ENCODE data around the gene ANO1.

Gene ANO1

DNA sequence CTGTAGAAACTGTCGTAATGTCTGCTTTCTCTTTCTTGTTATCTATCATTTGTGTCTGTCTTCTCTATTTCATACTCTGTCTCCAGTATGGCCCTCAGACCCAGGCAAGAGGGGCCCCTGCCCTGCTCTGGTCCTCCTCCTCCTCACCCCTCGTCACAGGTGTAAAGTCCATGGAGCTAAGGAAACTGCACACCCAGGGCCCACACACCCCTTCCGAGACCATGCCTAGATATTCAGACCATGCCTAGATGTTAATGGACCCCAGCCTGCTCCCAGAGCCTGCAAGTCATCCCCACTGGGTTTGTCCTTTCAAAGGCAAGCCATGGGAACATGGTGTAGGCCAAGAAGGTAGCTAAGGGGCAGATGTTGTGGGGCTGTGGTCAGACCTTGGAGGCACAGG, 24.1 kb upstream of the ANO1 start:
- DNase-seq (ENCODE audit: low read depth), result no peak

DNA sequence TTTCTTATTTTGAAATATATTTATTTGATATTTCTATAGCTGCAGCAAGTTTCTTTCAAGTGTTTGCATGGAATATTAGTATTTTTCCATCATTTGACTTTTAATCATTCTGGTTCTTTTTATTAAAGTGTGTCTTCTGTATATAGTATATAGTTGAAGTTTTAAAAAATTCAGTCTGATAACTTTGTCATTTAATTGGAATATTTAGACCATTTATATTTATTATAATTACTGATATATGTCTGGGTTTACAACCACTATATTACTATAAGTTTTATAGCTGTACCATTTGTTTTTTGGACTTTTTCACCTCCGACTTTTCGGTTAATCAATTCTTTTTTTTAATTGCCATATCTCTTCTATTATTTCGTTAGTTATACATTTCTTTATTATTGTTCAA, 22.7 kb upstream of the ANO1 start:
- no peak for DNase-seq (ENCODE audit: low read depth)

DNA sequence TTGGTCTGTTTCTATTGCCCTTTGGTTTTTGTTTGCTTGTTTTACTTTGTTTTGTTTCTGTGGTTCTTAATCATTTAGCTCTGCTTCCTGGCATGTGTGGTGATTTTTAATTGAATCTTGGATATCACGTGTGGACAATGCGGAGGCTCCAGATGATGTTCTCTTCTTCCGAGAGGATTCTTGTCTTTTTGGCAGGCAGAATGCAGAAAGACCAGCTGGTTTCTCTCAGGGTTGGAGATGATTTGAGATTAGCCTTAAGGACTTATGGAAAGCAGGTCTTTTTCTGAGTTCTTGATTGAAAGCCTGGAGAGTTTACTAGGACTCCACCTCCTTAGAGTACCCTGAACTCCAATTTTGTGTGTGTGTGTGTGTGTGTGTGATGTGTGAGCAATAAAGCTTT, 21.0 kb upstream of the ANO1 start:
- no peak for DNase-seq (ENCODE audit: low read depth)

DNA sequence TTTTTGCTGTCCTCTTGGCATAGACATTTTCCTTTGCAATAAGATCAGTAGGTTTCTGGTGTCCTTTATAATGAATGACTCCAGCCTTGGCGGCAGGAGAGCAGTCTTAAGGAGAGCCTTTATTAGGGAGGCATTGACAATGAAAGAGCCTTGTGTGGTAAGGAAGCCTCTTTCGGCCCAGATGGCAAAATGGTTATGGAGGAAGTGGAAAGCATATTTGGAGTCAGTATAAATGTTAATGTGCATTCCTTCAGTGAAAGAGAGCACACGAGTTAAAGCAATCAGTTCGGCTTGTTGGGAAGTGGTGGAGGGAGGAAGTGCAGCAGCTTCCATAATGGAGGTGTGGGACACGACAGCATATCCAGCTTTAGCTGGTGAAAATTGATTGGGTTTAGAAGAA, 18.1 kb upstream of the ANO1 start:
- DNase-seq (ENCODE audit: low read depth), result no peak

DNA sequence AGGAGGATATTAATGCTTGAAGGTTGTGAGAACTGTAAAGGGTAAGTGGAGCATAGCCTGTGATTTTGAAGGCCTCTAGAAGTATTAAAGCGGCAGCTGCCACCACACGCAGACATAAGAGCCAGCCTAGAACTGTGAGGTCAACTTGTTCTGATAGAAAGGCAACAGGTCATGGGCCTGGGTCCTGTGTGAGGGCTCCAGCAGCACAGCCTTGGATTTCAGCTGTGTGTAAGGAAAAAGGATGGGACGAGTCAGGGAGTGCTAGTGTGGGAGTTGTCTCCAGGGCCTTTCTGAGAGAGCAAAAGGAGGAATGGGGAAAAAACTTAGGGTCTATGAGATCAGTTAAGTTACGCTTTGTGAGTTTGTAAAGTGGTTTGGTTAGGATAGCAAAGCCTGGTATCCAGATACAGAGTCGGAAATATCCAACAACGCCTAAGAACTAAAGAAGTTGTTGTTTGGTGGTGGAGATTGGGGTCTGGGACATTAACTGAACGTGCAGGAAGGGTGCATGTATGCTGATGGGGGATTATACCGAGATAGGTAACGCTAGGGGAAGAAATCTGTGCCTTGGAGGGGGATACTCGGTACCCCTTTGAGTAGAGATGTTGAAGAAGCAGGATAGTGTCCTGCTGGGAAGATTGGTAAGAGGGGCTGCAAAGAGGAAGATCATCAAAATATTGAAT, 17.4 kb upstream of the ANO1 start:
- no peak for DNase-seq (ENCODE audit: low read depth)

DNA sequence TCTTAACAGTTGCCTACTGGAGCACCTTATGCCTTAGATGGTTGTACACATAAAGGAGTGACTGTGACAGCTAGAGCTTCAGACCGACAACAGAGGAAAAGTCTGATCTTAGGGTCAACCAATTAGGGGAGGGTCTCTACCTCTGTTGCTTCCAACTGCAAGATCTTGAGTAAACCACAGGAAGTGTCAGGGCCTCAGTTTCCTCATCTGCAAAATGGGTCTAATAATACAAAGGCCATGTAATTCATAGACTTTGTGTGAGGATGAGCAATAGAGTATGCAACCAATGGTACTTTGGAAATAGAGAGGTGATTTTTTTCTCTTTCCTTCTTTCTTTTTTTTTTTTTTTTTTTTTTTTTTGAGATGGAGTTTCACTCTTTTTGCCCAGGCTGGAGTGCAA, 16.4 kb upstream of the ANO1 start:
- no peak for DNase-seq (ENCODE audit: low read depth)

DNA sequence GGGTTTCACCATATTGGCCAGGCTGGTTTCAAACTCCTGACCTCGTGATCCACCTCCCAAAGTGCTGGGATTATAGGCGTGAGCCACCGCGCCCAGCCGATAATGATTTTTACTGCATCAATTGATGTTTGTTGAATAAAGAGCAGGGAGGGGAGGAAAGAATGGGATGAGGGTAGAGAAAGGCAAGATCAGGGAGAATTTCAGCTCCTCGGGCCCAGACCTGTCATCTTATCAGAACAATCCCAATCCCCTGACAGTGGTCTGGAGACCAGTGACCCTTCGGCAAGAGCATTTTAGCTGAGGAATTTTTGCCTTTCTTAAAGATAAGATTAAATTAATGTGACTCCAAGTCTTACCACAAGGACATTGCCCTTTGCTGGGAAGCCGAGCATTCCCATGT, 15.0 kb upstream of the ANO1 start:
- no peak for DNase-seq (ENCODE audit: low read depth)

DNA sequence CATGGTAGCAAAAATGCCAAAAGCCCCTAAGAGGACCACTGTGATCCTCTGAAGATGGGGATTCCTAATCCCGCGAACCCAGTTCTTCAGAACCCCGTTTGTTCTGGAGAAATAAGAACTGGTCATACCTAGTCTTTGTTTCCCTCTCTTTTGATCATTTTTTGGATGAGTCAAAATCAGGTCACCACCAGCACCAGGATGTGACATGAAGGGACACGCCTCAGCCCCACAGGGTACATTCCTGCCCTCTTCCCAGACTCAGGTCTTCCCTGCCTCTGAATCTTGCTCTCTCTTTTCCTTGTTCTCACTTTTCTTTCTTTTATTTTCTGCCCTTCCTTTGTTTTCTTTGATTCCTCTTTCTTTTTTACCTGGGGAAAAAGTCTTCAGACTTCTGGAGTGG, 14.6 kb upstream of the ANO1 start:
- DNase-seq (ENCODE audit: low read depth), result no peak

DNA sequence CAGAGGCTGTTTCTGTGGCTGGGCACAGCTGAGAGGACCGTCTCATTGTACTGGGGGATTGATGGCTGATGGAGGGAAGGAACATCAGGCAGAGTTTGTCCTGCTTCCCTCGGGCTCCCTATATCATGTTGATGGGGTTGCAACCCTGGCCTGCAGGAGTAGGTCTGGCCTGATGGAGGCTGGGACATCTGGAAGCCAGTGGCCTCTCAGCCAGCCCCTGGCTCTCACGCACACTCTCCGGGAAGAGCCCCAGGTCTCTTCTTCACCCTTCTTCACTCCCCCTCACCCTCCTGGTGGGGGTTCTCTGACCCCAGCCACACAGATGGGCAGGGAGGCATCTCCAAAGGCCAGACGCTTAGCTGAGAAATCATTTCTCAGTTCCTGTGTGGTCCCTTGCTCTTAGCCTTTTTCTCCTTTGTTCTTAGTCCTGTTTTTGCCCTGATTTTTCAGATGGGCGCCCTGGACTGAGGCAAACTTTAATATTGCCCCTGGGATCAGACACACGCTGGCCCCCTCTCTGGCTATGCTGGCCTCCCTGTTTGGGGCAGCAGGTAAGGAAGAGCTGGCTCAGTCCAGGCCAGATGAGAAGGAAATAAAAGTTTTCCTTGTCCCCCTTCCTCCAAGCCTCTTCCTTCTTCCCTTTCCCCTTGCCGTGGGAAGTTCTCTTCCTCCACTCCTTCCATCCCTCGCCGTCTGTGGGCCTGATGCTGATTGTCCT, 13.9 kb upstream of the ANO1 start:
- DNase-seq (ENCODE audit: low read depth), result no peak

DNA sequence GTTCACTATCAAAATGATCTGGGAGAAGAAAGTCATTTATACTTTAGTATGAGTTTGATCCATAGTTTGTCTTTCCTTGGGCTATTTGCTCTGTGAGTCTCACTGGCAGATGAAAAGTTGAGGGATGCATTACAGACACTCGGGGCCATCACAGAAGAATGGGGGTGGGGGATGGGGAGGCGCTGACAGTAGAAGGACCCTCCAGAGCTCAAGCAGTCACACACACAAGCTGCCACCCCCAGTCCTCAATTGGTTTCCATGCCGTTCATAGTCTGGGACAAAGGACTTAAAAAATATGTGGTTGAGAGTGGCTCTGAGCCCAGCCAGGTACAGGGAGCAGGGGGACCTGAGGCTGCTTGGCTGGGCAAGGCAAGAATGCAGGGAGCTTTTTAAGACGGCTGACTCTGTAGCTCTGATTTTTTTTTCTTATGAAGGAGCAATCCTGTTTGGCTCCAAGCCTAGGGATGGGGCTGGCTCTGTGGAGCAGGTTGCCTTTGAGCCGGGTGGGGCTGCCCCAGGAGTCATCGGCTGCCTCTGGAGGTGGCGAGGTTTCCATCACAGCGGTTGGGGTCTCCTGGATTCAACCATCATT, 13.3 kb upstream of the ANO1 start:
- no peak for DNase-seq (ENCODE audit: low read depth)

DNA sequence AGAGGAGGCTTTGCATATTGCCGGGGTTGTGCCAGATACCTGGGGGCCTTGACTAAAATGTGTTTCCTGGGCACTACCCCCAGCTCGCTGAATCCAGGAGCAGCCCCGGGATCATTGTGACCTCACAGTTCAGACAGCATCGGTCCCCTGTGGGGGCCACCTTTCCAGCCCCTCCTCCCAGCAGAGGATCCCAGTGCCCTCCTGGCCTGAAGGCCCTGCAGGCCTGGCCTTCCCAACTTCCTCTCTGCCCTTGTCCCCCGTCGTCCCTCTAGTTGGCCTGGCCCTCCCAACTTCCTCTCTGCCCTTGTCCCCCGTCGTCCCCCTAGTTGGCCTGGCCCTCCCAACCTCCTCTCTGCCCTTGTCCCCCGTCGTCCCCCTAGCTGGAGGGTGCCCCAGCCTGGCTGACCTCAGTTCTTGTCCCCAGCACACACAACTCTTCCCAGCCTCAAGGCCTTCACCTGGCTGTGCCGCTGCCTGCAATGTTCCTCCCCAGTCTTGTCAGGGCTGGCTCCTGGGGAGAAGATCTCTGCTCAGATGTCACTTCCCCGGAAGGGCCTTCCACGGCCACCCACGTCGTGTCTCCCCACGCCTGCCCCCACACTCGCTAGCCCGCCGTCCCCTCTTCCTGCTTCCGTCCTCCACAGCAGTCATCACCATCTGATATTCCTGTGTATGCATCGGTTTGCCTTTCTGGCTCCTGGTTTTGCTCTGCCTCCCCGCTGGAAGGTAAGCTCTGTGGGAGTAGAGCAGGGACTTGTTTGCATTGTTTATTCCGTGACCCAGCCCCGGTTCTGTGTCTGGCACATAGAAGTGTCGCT, 12.6 kb upstream of the ANO1 start:
- no peak for DNase-seq (ENCODE audit: low read depth)

DNA sequence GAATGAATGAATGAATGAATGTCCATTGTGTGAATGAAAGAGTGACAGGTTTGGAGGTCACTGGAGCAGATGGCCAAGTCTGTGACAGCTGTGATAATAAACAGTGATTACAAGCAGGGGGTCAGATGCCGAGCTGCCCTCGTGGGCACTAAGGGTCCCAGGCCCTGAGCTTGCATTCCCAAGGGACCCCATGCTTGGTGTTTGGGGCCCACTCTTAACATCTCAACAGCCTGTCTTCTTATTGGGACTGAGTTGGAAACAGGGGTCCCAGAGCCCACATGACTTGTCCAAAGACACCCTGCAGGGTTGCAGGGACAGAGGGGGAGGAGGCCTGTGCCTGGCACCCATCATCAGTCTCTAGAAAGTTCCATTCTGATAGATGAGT, 12.0 kb upstream of the ANO1 start:
- no peak for DNase-seq (ENCODE audit: low read depth)

DNA sequence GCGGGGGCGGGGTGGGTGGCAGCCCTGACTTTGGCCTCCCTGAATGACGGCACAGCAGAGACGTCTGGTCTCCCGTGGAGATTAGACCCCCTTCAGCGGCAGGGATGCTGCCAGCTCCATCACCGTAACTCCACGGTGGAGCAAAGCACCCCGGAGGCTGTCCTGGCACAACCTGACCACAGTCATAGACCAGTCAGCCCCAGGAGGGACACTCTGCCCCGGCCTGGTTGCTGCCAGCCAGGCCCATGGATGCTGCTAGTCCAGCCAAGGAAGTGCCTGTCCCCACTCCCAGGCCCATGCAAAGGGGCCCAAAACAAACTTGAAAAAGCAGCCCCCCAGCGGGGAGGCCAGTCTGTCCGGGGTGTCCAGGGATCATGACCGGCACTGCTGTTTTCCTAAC, 11.5 kb upstream of the ANO1 start:
- DNase-seq (ENCODE audit: low read depth), result no peak

DNA sequence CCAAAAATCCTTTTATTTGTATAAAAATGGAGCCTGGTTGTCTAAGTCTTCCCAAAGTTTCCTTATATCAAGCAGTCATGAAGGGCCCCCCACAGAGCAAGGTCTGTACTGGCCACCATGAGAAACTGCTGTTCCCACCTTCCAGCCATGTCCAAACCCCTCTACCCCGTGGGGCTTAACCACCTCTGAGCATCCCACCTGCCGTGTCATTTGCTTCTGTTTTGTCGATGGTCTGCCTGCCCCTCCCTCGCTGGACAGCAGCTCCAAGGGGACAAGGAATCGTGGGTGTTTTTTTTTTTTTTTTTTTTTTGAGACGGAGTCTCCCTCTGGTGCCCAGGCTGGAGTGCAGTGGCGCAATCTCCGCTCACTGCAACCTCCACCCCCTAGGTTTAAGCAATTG, 11.1 kb upstream of the ANO1 start:
- no peak for DNase-seq (ENCODE audit: low read depth)

DNA sequence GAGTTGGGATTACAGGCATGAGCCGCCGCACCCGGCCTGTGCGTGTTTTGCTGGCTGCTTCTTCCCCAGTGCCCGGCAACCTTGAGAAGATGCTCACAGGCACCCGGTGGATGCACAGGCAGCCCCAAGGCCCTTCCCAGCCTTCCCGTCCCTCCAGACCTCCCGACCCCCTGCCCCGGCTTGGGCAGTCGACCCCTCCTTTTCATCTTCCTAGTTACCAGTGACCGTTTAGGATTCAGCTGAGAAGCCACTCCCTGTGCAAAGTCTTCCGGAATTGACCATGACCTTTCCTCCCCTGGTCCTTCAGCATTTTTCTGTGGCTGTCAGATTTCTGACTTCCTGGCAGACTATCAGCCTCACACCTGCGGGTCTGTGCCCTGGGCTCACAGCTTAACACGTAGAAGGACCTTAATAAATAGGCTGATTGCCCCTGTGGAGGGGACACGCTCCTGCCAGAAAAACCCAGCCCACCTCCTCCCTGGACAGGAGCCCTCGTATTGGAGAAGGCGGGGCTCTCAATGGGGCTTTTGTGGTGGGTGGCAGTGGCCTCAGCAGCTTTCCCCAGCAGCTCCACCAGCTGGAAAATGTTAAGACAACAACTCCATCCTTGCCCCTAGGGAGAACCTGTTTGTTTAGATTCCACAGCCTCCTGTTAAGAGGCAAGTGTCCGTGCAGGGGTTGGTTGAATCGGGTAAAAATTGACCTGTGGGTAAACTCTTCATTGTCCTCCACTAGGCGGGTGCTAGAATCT, 10.4 kb upstream of the ANO1 start:
- no peak for DNase-seq (ENCODE audit: low read depth)

DNA sequence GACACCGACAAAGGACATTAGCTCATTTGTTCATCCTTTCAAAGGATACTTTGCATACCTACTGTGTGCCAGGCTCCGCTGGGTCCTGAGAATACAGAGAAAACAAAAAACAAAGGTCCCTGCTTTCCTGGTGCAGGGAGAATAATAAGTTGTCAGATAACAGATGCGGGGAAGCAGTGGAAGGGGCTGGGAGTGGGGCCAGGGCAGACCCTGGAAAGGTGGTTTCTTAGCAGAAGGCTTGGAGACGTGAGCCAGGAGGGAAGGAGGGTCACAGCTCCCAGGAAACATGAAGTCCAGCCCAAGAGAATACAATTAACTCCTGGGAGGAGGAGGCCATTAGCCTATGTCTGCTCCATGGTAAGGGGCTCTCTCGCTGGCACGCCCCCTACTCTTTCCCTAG, 9.8 kb upstream of the ANO1 start:
- DNase-seq (ENCODE audit: low read depth), result no peak

DNA sequence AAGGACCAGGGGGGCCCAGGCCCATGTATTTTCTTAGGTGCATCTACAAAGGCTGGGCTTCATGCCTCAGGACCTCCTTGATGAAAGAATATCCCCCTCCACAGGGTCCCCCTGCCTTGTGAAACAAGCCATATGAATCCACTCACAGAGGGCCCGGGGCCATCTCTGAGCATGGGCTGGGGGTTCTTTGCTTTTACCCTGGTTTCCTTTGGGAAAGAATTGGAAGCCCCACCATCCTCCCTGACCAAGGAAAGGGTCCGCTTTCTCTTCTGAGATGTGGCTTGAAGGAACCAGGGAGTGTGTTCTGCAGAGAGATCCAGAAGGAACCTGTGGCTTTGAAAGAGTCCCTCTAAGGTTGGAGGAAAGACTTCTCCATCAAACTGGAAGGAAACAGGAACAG, 9.2 kb upstream of the ANO1 start:
- DNase-seq (ENCODE audit: low read depth), result no peak

DNA sequence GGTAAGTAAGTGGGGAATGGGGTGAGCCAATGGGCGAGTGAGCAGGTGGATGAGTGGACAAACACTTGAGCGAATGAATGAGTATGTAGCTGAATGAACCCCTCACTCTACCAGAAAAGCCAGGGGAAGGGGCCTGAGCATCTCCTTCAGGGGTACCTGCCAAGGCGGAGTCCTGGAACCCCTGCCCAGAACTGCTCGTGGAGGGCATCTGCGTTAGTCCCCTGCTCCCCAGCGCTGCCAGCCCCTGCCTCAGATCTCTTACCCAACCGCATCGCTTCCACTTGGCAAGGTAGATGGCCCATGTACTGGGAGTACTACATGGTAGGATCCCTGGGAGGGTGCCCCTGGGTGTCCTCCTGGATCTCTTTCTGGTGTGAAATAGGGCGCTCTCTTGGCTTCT, 7.4 kb upstream of the ANO1 start:
- no peak for DNase-seq (ENCODE audit: low read depth)

DNA sequence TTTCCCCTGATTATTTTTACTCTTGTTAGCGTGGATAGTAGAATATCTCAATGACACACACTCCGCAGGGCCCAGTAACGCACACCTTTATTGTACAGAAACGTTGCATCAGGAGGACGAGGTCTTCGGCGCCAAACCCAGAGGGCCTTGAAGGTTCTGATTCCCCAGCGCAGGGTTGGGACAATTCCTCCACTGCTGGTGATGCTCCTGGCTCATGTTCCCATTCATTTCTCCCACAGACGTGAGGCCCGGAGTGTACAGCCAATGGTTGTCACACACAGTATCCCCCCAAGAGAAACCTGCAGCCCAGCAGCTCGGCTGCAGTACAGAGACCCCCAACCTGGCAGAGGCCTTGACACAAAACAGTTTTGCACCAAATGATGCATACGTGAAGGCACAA, 6.1 kb upstream of the ANO1 start:
- no peak for DNase-seq (ENCODE audit: low read depth)

DNA sequence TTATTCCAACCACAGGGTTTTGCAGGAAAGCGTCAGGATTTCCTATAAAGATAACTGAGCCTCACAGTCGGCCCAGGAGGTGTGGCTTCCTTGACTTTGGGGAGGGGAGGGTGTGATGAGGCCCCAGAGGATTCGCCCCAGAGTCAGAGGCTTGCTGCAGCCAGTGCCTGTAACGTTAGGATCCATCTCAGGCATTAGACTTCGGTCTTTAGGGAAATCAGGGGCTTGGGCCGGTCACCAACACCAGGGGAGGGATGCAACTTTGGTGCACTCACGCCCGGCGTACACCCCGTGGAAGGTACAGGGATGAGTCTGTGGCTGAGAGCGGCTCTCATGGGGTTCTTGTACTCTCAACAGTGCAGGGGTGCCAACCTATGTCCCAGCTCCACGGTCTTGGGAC, 5.7 kb upstream of the ANO1 start:
- DNase-seq (ENCODE audit: low read depth), result no peak

DNA sequence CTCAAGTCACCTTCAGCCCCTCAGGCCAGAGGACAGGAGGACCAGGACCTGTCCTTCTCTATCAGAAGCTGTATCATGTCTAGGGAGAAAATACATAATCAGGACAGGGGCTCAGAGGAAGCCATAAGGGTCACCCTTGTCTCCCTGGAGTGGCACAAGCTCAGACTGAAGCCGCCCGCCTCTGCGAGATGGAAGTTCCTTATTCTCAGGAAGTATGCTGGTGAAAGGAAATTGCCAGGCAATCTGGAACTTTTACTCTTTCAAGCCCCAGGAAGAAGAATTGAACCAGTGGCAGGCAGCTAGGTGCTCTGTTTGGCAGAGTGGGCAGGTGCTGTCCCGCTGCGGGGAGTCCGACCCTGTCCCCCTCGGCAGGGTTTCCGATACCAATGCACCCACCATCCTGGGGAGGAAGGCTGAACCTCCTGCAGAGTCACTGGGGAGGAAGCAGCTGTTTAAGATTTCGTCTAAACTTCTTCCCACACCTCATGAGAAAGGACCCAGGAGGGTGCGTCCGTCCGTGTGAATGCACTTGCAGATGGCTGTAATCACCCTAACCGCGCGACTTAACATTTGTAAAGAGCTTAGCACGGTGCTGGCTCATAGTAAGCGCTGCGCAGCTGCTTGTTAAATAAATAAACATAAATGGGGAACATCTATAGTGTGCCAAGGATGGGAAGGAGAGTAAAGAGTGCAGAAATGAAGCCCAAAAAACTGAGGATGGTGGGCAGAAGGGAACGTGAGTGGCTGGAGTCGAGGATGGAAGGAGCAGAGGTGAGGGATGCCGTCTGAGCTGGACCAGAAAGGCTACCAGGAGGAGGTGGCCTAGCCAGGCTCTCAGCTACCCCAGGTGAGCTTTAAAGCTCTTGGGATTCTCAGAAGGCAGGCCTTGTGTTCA, 5.0 kb upstream of the ANO1 start:
- DNase-seq (ENCODE audit: low read depth), result no peak

Data from stimulated activated CD8-positive, alpha-beta memory T cell treated with anti-CD3 and anti-CD28 coated beads, Interleukin-12 subunit alpha, Interleukin-12 subunit beta, amount 100 ng/mL, for 4 hours (primary cell).